ENCODE measurements around the gene SLU7.

DNA sequence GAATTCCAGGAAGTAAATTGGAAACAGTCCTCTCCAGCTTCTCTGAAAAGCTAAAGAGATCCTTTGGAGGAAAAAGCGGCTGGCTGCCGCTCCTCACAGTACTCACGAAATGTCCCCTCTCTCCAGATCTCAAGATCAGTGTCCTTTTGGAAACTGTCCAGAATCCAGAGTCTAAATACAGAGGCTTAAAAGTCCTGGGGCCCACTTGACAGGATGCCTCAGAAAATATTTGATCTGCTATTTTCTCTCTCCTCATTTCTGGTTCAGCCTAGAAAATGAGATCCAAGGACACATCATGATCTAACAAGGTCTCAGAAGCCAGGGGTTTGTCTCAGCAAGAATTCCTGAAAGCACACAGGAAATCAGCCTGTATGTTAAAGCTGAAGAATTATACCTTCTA is 55.7 kb downstream of the SLU7 start:
- TF ChIP-seq, protein P1, sequence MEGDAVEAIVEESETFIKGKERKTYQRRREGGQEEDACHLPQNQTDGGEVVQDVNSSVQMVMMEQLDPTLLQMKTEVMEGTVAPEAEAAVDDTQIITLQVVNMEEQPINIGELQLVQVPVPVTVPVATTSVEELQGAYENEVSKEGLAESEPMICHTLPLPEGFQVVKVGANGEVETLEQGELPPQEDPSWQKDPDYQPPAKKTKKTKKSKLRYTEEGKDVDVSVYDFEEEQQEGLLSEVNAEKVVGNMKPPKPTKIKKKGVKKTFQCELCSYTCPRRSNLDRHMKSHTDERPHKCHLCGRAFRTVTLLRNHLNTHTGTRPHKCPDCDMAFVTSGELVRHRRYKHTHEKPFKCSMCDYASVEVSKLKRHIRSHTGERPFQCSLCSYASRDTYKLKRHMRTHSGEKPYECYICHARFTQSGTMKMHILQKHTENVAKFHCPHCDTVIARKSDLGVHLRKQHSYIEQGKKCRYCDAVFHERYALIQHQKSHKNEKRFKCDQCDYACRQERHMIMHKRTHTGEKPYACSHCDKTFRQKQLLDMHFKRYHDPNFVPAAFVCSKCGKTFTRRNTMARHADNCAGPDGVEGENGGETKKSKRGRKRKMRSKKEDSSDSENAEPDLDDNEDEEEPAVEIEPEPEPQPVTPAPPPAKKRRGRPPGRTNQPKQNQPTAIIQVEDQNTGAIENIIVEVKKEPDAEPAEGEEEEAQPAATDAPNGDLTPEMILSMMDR (IDR thresholded peaks at IDR 0.05 in 4 of 5, conservative IDR thresholded peaks at IDR 0.05 in 1 of 5) = no peak
- no peak for TF ChIP-seq POLR2A (IDR thresholded peaks at IDR 0.05)

Data from gastrocnemius medialis (tissue), 4 donors.